GM18502 (cell line): Measurements from ENCODE around the gene PTTG1IP2.

Experiments
- ATAC-seq: cut with Tn5 transposase; IDR thresholded peaks from one replicate; pipeline ENCODE4 v1.9.1; 2021; ENCODE audit warnings: mild to moderate bottlenecking; ENCODE audit not compliant: unreplicated experiment, poor library complexity

PTTG1IP2 gene

GRCh38 chr7:90551036-90551435 is 81.6 kb downstream of the PTTG1IP2 start:
- ATAC-seq: no peak

GRCh38 chr7:90552521-90552920 is 83.1 kb downstream of the PTTG1IP2 start:
- ATAC-seq: no peak

- ATAC-seq: no peak
Observed at GRCh38 chr7:90560730-90561129, 91.3 kb downstream of the PTTG1IP2 start.
